HG02623 (cell line): Measurements from ENCODE around the gene SLC44A1.

ENCODE experiments used
- ATAC-seq: cut with Tn5 transposase; IDR thresholded peaks from one replicate; pipeline ENCODE4 v1.9.1; 2021; ENCODE audit warnings: moderate library complexity; ENCODE audit not compliant: unreplicated experiment

Gene SLC44A1

GRCh38 chr9:105297442-105298075 is 53.1 kb downstream of the SLC44A1 start:
- ATAC-seq = no peak

- ATAC-seq = no peak
Measured at GRCh38 chr9:105299190-105299854, 54.9 kb downstream of the SLC44A1 start.

GRCh38 chr9:105302728-105303127 is 58.3 kb downstream of the SLC44A1 start:
- ATAC-seq = no peak

- no peak for ATAC-seq
Measured at GRCh38 chr9:105305856-105306255, 61.4 kb downstream of the SLC44A1 start.

GRCh38 chr9:105306351-105307140 is 62.1 kb downstream of the SLC44A1 start:
- ATAC-seq = no peak

- no peak for ATAC-seq
Measured at GRCh38 chr9:105307591-105308130, 63.2 kb downstream of the SLC44A1 start.

- no peak for ATAC-seq
Measured at GRCh38 chr9:105308461-105309341, 64.2 kb downstream of the SLC44A1 start.

GRCh38 chr9:105309531-105309931 is 65.1 kb downstream of the SLC44A1 start:
- no peak for ATAC-seq

GRCh38 chr9:105311306-105311705 is 66.9 kb downstream of the SLC44A1 start:
- no peak for ATAC-seq

GRCh38 chr9:105313238-105313637 is 68.8 kb downstream of the SLC44A1 start:
- peak; percentile 53 for ATAC-seq

- no peak for ATAC-seq
Measured at GRCh38 chr9:105316703-105317102, 72.3 kb downstream of the SLC44A1 start.

GRCh38 chr9:105318729-105319191 is 74.3 kb downstream of the SLC44A1 start:
- peak; percentile 75 for ATAC-seq

GRCh38 chr9:105319202-105319813 is 74.9 kb downstream of the SLC44A1 start:
- ATAC-seq = no peak

GRCh38 chr9:105320568-105320967 is 76.1 kb downstream of the SLC44A1 start:
- no peak for ATAC-seq

GRCh38 chr9:105328296-105328695 is 83.8 kb downstream of the SLC44A1 start:
- ATAC-seq = no peak

GRCh38 chr9:105328872-105329718 is 84.6 kb downstream of the SLC44A1 start:
- no peak for ATAC-seq

- no peak for ATAC-seq
Measured at GRCh38 chr9:105329719-105330062, 85.2 kb downstream of the SLC44A1 start.

- no peak for ATAC-seq
Measured at GRCh38 chr9:105330201-105330600, 85.8 kb downstream of the SLC44A1 start.

GRCh38 chr9:105330755-105331154 is 86.3 kb downstream of the SLC44A1 start:
- ATAC-seq = peak; percentile 59
